ENCODE results near the gene AK8.
"Not testable (repeated sequence)": the region's sequence is repeated elsewhere in the genome, so short reads cannot be mapped to it uniquely, and the experiment has no call there.

AK8 gene

GRCh38 chr9:132723809-132724208 is 154.3 kb downstream of the AK8 start:
- Histone ChIP-seq H3F3A (ENCODE audit: insufficient read depth) (no peaks in the 10 kb centered on the region), H3K9me3 (ENCODE audit: insufficient read depth, low read length) (no peaks in the 10 kb centered on the region), H3K4me2 (ENCODE audit: low read depth, low read length, poor library complexity, severe bottlenecking) (no peak overlapping the region), H4K20me1 (ENCODE audit: low read depth, low read length) (no peaks in the 10 kb centered on the region), H2AFZ (ENCODE audit: low read depth, low read length, severe bottlenecking) (no peak overlapping the region), H3K79me2 (ENCODE audit: insufficient read depth, low read length) (no peaks in the 10 kb centered on the region), H3K9ac (ENCODE audit: low read length) (no peak overlapping the region), H3K9me2 (replicated peaks; ENCODE audit: insufficient read depth, low read length) (no peaks in the 10 kb centered on the region), H3K27ac (ENCODE audit: low read depth, low read length) (no peak overlapping the region), H3K4me3 (ENCODE audit: insufficient read depth, low read length, poor library complexity, severe bottlenecking) (no peak overlapping the region), H3K36me3 (ENCODE audit: low read length) (no peaks in the 10 kb centered on the region), H3K27me3 (ENCODE audit: low read length) (no peaks in the 10 kb centered on the region)
- no peak for TF ChIP-seq CTCF (IDR thresholded peaks at IDR 0.05; ENCODE audit: insufficient read depth, low read length, poor library complexity, severe bottlenecking)
- TF ChIP-seq EZH2phosphoT487 (conservative IDR thresholded peaks at IDR 0.05; ENCODE audit: low read length) = no peak

DNA sequence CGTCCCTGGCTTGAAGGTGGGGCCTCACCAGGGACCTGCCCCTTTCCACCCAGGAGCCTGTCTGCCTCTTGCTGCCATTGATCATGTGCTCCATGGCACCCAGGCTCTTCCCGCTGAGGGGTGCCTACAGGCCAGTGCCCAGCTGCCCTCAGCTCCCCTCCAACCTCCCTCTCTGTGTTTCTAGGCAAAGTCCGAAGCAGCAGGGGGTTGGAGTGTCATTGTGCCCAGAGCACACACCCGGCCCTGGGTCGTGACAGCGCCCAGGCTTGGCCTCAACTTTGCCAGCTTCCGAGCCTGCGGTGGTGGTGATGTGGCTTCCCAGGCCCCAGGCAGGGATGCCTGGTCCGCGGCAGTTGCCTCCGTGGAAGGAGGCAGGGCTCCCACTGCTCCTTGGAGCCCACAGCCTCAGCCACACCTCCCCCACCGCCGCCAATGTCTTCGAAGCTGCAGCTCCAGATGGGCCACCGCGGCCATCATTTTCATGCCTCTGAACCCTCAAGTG is 155.5 kb downstream of the AK8 start:
- H3K27me3 ChIP-seq (ENCODE audit: low read length) = no peaks in the 10 kb centered on the region
- no peaks in the 10 kb centered on the region for H3K9me2 ChIP-seq (replicated peaks; ENCODE audit: insufficient read depth, low read length)
- no peak overlapping the region for H3K27ac ChIP-seq (ENCODE audit: low read depth, low read length)
- no peaks in the 10 kb centered on the region for H3F3A ChIP-seq (ENCODE audit: insufficient read depth)
- no peak overlapping the region for H3K9ac ChIP-seq (ENCODE audit: low read length)
- no peaks in the 10 kb centered on the region for H3K36me3 ChIP-seq (ENCODE audit: low read length)
- H4K20me1 ChIP-seq (ENCODE audit: low read depth, low read length) = no peaks in the 10 kb centered on the region
- no peak overlapping the region for H3K4me2 ChIP-seq (ENCODE audit: low read depth, low read length, poor library complexity, severe bottlenecking)
- H3K9me3 ChIP-seq (ENCODE audit: insufficient read depth, low read length) = no peaks in the 10 kb centered on the region
- H3K4me3 ChIP-seq (ENCODE audit: insufficient read depth, low read length, poor library complexity, severe bottlenecking) = no peak overlapping the region
- TF ChIP-seq EZH2phosphoT487 (conservative IDR thresholded peaks at IDR 0.05; ENCODE audit: low read length) = no peak
- TF ChIP-seq CTCF (IDR thresholded peaks at IDR 0.05; ENCODE audit: insufficient read depth, low read length, poor library complexity, severe bottlenecking) = no peak
- H3K79me2 ChIP-seq (ENCODE audit: insufficient read depth, low read length) = no peaks in the 10 kb centered on the region
- H2AFZ ChIP-seq (ENCODE audit: low read depth, low read length, severe bottlenecking) = no peak overlapping the region

GRCh38 chr9:132721661-132722060 is 156.4 kb downstream of the AK8 start:
- Histone ChIP-seq H4K20me1 (ENCODE audit: low read depth, low read length) (no peaks in the 10 kb centered on the region), H3K9me3 (ENCODE audit: insufficient read depth, low read length) (no peaks in the 10 kb centered on the region), H2AFZ (ENCODE audit: low read depth, low read length, severe bottlenecking) (no peak overlapping the region), H3K4me2 (ENCODE audit: low read depth, low read length, poor library complexity, severe bottlenecking) (no peak overlapping the region), H3K9me2 (replicated peaks; ENCODE audit: insufficient read depth, low read length) (no peaks in the 10 kb centered on the region), H3F3A (ENCODE audit: insufficient read depth) (no peaks in the 10 kb centered on the region), H3K79me2 (ENCODE audit: insufficient read depth, low read length) (no peaks in the 10 kb centered on the region), H3K27ac (ENCODE audit: low read depth, low read length) (no peak overlapping the region), H3K27me3 (ENCODE audit: low read length) (no peaks in the 10 kb centered on the region), H3K4me3 (ENCODE audit: insufficient read depth, low read length, poor library complexity, severe bottlenecking) (no peak overlapping the region), H3K9ac (ENCODE audit: low read length) (no peak overlapping the region), H3K36me3 (ENCODE audit: low read length) (no peaks in the 10 kb centered on the region)
- TF ChIP-seq CTCF (IDR thresholded peaks at IDR 0.05; ENCODE audit: insufficient read depth, low read length, poor library complexity, severe bottlenecking) (no peak), EZH2phosphoT487 (conservative IDR thresholded peaks at IDR 0.05; ENCODE audit: low read length) (no peak)

DNA sequence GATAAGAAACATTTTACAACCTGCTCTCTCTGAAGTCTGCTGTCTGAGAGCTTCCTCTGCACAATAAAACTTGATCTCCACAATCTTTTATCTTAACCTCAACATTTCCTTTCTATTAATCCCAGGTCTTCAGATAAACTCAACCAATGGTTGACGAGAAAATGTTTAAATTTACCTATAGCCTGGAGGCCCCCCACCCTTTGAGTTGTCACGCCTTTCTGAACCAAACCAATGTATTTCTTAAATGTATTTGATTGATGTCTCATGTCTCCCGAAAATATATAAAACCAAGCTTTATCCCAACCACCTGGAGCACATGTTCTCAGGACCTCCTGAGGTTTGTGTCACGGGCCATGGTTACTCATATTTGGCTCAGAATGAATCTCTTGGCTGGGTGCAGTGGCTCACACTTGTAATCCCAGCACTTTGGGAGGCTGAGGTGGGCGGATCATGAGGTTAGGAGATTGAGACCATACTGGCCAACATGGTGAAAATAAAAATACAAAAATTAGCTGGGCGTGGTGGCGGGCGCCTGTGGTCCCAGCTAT is 159.6 kb downstream of the AK8 start:
- not testable (repeated sequence) for H3K27me3 ChIP-seq (ENCODE audit: low read length); H3K4me2 ChIP-seq (ENCODE audit: low read depth, low read length, poor library complexity, severe bottlenecking); H4K20me1 ChIP-seq (ENCODE audit: low read depth, low read length)

More for the DNA sequence above, 159.6 kb downstream of the AK8 start:
- not testable (repeated sequence) for H2AFZ ChIP-seq (ENCODE audit: low read depth, low read length, severe bottlenecking); H3K36me3 ChIP-seq (ENCODE audit: low read length); H3K9me3 ChIP-seq (ENCODE audit: insufficient read depth, low read length); H3K27ac ChIP-seq (ENCODE audit: low read depth, low read length); H3F3A ChIP-seq (ENCODE audit: insufficient read depth); H3K79me2 ChIP-seq (ENCODE audit: insufficient read depth, low read length); H3K9ac ChIP-seq (ENCODE audit: low read length); H3K4me3 ChIP-seq (ENCODE audit: insufficient read depth, low read length, poor library complexity, severe bottlenecking); H3K9me2 ChIP-seq (replicated peaks; ENCODE audit: insufficient read depth, low read length)
